ENCODE measurements around the gene PBX1.

- TF ChIP-seq CTCF (IDR thresholded peaks at IDR 0.05) = no peak
- TF ChIP-seq POLR2A (IDR thresholded peaks at IDR 0.05) = no peak
- no peak for TF ChIP-seq EP300 (IDR thresholded peaks at IDR 0.05)
- TF ChIP-seq POLR2AphosphoS5 (IDR thresholded peaks at IDR 0.05) = no peak
Observed at GRCh38 chr1:164736137-164736536, 177.2 kb downstream of the PBX1 start.
